Measurements from ENCODE around the gene TMEM31.

The TMEM31 gene, protein sequence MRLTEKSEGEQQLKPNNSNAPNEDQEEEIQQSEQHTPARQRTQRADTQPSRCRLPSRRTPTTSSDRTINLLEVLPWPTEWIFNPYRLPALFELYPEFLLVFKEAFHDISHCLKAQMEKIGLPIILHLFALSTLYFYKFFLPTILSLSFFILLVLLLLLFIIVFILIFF

DNA sequence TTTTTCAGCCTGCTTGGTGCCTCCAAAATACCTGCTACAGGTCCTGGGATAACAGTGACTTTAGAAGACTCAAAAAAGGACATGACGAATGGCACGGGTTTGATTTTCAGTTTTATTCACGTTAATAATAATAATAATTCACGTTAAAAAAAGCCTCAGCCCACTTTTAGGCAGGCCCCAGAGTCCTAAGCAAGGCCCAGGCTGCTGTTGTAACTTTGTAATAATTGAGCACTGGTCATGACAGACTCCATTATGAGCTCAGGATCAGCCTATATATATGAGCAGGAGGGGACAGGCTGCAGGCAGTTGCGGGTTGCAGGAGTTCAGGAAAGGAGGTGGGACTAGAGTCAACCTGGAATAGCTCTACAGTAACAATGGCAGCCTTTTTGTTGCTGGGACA is at the start of gene TMEM31:
Gene TMEM31 (plus strand): TSS at position 301 of the 400 bp plus-strand sequence. CDS start 1,350 bp downstream, outside the sequence.
- no peak for DNase-seq

DNA sequence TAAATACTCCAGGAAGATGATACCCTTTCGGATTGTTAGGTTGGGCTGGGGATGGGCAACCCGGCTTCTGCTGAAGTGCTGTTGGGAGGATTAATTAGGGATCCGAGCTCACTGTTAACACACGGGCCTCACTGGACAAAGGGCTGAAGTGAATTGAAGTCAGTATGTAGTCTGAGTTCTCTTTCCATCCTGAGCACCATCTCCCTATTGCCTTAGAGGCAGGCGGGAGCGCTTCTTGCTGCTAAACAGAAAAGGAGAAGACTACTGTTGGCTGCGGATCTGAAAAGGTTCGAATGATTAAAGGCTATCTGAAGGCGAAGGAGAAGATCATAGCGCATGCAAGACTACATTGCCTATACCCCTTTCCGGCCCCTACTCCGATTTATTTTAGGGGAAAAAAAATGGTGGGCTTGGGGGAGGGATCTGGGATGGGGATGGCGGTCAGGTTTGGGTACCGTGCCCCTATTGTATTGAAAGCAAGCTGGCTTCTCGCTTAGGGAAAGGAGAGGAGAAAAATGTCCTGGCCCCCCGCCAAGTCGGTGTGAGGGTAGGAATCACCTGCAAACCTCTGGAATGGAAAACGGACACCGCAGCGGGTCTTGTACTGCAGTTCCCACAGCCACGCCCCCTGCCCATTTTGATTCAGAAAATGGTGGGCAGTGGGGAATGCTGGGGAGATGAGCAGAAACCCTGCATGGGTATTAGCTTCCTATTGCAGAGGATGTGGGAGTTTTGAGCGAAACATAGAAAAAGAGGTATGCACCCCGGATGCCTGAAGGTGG is 46.5 kb upstream of the TMEM31 start:
- DNase-seq = no peak

DNA sequence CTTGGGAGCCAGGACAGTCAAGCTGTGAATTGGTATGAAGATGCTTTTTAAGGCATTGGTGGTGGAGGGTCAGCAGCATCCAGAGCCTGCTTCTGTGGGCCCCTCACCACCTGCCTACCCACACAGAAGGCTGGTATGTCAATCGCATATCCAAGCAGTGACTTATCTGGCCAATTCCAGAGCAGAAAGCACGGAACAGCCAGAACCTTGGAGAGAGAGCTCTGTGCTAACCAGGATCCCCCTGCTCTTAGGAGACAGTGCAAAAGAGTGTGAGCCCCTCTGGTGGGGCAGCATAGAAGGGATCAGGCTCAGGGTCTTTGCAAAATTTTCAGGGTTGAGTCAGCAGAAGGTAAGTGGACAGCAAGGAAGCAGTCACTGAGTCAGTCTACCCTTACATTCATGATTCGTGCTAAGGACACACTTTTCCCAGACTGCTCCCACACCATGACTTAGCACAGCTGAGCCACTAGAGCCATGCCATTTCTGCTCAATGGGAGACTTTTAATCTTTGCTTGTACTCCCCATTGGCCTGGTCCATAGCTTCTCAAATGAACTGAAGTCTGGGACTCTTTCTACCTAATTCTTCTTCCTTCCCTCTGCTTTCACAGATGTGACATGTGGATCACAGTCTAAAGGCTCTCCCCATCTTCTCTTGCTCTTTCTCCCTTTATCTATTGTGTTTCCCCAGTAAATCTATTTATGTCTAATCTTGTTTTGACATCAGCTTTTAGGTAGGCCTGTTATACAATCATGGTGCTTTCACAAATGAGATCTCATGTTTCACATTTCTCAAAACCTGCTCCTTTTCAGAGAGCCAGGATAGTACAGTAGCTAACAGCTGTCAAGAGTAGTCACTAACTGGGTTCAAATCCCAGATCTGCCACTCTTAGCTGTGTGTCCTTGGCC is 44.3 kb upstream of the TMEM31 start:
- DNase-seq = no peak

DNA sequence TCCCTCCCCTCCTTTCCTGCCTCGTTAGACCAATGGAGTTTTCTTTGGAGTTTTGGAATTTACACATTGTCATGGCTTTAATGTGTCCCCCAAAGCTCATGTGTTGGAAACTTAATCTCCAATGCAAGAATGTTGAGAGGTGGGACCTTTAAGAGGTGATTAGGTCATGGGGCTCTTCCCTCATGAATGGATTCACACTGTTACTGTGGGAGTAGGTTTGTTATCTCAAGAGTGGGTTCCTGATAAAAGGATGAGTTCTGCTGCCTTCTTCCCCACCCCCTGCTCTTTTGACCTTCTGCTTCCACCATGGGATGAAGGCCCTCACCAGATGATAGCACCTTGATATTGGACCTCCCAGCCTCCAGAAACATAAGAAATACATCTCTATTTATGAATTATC is 41.0 kb upstream of the TMEM31 start:
- DNase-seq = no peak

DNA sequence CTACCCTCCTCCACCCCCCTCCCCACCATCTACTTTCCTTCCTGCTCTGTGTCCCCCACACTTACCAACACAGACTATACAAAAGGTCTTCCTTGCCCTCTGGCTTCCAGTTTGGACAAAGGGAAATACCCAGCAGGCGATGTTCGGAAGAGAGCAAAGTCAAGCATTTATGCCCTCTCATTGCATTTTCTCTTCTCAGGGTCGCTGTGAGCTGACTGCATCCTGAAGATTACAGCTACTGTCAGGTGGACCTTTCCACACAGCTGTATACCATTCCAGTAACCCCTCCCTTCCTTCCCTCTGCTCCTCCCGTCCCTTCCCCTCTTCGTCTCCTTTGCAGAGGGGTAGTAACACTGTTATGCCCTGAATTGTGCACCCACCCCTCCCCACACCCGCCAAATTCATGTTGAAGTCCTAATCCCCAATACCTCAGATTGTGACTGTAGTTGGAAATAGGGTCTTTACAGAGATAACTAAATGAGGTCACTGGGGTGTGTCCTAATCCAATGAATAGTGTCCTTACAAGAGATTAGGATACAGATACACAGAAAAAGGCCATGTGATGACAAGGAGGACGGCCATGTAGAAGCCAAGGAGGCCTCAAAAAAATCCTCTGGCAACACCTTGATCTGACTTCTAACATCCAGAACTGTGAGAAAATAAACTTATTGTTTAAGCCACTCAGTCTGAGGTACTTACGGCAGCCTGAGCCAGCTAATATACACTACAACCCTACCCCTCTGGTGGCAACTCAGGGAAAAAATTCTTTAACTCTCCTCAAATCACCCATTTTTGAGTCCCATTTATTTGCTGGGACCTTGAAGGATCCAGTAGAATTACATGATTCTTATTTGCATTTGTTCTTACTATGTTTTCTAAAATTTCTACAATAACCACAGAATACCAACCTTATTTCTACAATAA is 35.9 kb upstream of the TMEM31 start:
- DNase-seq = no peak

DNA sequence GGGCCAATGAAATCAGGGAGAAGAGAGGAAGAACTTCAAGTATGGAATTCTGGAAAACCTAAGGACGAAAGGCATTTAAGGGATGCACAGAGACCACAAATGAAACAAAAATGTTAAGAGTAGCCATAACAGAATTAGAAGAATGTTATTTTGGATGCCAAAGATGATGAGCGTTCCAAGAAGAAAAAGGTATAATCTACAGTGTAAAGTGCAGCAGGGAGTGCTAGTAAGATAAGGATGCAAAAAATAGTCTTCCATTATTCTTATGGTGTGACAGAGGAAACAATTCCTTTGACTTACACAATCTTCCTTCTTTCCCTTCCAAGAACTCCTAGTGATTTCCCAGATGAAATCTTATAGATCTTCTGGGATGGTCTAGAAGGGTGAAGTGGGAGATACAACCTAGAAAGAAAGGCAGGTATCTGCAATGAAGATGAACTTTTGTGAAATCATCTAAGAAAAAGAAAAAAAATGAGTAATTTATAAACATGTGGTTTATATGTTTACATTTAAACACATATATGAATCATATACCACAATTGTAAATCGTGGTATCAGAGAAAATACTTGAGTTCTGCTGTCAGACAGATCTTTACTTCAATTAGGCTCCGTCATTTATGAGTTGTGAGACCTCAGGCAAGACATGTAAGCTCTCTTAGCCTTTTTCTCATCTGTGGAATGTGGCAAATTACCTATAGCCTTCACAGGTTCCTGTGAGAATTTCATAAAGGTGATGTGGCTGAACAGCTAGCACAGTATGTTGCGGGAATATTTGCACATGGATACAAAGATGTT is 32.3 kb upstream of the TMEM31 start:
- DNase-seq = no peak

DNA sequence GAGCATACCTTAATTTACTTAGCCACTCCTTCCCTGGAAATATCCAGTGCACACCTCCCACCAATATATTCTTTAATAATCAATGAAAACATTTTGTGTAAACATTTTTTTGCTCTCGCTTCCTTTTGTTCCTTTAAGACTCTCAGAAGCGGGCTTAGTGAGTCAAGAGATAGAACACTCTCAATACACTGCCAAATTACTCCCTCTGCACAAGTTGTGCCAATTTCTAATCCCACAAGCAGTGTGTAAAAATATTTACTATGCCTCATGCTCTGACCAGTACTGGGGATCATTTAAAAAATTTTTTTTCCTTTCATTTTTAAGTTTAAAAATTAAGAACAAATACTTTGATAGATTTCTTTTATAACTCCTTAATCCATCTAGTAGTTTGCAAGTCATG is 29.3 kb upstream of the TMEM31 start:
- no peak for DNase-seq

DNA sequence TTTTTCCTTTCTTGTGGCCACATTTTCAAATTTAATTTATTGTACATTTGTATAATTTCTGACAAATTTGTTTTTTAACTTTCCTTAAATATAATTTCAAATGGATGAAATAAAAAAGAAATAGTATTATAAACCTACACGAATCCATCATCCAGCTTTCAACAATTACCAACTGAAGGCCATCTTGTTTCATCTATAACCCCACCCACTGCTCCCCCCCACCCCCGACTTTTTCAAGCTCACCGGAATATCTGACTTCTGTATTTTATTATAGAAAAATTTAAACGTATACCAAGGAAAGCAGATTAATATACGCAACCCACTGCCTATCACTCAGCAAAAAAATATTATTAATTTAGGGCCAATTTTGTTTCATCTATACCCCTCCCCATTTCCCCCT is 25.3 kb upstream of the TMEM31 start:
- no peak for DNase-seq

DNA sequence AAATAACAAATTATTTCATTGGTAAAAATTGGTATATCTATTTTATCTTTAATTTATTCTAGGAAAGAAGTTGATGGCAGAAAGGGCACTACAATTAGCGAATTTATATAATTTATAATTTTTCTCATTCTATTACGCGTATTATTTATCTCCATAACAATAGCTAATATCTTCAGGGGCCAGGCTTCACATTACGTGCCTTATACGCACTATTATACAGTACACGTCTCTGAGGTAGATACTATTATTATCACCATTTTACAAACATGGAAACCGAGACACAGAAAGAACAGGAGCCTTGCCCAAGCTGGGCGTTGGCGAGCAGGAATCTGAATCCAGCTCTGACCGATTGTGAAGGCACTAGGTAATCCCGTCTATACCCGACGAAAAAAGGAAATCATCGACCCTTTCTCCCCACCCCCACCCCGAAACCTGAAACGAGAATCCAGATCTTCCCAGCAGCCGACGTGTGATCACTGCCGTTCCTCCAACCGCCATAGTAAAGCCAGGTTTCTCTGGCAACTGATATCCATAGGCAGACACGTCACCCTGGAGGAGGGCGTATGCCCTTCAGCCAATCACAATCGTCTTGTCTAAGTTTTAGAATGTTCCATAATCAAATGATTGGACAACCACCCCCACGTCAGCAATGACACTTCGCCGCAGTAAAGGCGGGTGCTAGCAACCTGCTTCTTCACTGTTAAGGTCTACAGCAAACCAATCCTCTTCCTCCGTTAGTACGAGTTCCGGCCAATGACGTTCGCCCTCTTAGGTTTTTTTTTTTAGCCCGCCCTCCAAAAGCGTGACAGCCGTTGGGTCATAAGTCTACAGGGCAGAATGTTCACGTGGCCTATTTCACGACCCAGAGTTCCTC is 24.3 kb upstream of the TMEM31 start, which contains the start of gene MORF4L2:
Gene MORF4L2 (minus strand): TSS at position 501 of the 874 bp plus-strand sequence. CDS start 9,672 bp downstream, outside the sequence.
- peak; percentile 95 for DNase-seq

DNA sequence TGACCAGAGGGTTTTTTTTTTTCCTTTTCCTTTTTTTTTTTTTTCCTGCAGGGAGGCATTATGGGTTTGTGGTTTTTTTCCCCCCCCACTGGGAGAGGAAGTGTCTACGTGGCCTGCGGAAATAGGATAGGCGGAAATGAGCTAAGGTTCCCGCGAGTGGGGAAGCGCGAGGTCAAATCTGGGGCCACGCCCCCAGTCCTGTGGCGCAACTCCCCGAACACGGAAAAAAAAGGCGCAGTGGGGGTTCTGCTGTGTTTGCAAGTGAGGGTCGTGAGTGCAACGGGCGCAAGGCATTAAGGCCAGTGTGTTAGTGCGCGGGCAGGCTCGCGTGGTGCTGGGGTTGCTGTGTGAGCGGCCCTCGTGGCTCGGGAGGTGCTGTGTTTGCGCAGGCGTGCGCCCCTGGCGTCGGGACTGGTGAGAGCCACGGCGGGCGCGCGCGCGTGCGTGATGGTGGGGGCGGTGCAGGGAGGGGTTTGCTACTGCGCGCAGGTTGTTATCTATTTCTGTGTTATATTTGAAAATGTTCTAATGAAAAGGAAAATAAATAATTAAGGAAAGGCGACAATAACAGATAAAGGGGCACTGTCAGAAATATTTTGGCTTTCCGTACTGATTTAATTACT is 23.5 kb upstream of the TMEM31 start:
- peak; percentile 91 for DNase-seq

DNA sequence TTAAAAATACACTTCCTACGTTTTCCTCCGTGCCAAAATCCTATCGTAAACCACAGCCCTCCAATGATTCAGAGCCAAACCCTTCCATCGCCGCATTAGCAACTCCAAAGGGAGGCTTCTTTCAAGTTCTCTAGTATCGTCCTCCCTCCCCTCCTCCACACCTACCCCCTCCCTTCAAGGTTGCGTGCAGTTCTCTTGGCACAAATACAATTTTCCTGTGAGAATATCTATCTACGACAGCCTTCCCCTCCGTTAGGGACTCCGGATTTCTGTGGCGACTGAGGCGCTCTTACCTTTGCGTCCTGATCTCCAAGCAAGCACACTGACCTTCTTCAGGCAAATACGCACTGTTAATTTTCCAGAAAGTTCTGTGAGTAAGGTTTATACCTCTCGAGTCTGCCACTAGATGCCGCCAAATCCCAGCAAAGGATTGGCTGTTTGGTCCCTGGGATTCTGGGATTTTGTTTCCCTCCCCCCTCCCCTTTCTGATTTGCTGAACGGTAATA is 23.0 kb upstream of the TMEM31 start:
- DNase-seq = peak; percentile 82

DNA sequence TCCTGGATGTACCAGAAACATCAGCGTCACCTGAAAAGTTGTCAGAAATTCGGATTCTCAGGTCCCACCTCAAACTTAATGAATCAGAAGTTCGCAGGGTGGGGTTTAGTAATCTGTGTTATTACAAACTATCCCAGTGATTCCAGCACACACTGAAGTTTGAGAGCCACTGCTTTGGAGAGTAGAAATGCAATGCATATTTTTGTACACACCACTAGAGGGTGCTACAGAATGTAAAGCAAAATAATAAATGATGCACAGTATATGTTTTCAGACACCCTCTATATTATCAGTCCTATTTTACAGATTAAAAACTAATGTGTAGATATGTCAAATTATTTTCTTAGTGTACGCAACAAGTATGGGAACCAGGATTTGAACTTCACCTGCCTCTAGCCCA is 21.8 kb upstream of the TMEM31 start:
- no peak for DNase-seq

DNA sequence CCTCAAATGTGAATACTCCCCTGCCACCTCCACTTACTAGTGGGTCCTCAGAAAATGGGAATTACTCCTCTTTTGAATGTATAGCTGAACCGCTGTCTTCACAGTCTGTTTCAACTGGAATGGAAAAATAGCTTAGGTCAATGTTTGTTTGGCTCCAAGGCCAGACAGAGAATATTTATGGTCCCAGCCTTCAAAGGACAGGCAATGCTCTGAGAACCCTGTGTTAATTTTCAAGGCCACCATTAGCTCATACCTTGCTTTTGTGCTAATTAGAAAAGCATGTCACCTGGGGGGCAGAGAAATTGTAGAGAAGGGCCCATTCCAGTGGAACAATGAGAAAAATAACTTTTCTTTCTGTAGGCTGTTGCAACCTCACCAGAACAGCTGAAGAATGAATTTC is 19.6 kb upstream of the TMEM31 start:
- DNase-seq = no peak

DNA sequence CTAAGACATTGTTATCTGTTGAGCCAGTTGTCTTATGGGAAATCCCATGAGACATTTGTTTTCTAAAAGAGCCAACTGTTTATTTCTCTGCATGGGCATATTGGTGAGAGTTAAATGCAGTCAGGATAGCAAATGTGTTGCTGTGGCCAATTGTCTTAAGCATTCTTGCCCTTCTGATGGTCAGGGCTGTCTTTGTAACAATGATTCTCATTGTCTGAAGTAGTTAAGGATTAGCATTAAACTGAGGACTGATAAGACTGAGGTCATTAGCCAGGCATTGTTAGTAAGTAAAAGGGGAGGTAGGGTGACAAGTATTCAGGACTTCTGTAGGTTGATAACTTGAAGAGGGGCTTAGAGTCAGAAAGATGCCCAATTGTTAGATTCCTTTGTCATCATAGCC is 13.0 kb upstream of the TMEM31 start:
- DNase-seq = no peak

DNA sequence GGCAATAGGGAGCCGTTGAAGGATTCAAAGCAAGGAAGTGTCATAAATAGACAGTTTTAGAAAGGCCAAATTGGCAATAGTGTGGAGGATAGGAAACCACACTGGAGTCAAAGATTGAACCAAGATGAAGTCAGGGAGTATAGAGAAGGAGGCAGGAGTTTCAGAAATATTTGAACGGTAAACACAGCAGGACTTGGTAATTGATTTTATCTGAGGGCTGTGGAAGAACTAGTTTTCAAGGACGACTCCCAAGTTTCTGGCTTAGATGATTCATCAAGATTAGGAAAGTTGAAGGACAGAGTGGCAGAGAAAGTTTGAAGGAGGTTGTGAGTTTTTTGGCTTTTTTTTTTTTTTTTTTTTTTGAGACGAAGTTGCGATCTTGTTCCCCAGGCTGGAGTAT is 11.5 kb upstream of the TMEM31 start:
- no peak for DNase-seq

DNA sequence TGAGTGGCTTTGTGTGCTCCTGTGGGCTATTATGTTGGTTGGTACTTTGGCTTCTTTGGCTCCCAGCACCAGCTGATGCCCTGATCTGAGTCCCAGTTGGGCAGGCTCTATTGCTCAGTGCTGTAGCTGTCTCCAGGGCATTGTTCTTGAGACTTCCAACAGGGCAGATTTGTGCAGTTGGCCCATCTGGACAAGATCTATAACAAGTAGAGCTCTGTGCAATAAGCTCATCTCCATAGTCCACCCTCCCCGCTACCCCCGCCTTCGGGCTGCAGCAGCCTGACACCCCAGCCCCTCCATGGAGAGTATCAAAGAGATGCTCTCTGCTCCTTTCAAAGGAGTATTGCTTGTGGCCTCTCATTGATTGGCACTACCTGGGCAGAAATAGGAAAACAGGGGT is 5.8 kb upstream of the TMEM31 start:
- no peak for DNase-seq

DNA sequence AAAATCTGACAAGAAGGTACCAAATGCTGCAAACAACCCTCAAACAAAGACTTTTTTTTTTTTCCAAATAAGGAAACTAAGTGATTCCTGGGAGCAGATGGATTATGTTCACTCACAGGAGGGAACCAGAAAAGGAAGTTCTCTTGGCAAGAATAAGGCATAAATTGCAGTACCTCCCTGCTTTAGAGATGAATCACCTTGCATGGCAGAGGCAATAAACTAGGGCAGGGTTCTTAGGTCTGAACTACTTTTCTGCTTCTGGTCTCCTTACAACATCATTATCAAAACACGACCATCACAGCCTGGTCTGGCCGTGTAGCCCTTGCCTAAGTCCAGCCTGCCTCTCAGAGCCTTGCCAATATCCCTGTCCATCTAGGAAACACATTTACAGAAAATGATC is 6.3 kb downstream of the TMEM31 start:
- DNase-seq = no peak

DNA sequence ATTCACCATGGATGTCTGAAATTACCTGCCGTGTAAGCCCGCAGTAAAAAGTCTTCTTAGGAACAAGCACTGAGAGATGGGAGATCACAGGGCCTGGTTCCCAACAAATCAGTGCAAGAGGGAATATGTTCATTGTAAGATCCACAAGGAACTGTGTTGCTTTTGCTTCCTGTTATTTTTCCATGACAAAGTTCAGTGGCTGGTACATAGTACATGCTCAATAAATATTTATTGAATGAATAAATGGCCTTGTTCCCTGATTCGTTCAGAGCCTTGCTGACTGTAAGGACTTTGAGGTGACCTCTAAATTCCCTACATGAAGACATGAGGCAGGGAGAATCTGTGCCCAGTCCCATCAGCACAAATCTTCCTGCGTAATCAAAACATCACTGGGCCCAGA is 7.4 kb downstream of the TMEM31 start:
- no peak for DNase-seq

DNA sequence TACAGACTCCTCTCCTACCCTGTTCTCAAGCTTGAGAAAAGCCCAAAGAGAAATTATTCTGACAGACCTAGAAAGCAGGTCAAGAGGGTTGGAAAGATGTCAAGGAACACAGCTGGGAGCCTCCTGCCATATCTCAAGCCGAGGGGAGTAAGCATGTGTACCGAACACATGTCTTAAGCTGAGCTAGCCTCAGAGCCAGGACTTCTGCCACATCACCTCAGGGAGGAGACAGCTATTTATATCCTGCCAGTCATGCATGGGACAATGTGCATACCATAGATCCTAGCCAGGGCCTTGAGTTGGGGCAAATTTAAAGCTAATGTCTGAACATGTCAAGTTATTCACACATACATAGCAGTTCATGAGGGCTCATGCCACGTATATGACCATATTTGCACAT is 11.8 kb downstream of the TMEM31 start:
- no peak for DNase-seq

DNA sequence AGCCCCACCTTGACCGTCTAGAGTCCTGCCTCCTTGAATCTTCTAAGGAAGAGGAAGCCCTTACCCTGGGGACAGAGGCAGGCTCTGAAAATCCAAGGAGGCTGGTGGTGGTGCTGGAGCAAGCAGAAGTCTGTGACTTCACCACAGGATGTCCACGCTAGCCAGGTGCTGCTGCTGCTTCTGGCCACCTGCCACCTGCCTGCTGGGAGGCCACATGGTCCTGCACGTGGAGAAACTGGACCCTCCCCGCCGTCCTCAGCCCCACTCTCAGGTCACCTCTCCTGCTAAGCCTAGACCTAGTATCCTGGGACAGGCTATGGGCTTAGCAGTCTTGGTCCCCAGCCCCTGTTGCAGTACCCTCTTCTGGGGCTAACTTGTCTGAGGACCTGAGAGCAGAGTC is 15.8 kb downstream of the TMEM31 start:
- DNase-seq = no peak
